B cell (primary cell): ENCODE data around the gene SLC52A3. TPM values are rescaled to one million over a fixed set of nuclear protein-coding genes. Genes with fewer than 3 reads are reported as not detected.

ENCODE experiments used
- ATAC-seq: fragments of 200-7000 bp; cut with Tn5 transposase; one replicate; pipeline ENCODE4 v1.10.0; 2021; ENCODE audit warnings: low read depth, mild to moderate bottlenecking, moderate number of reproducible peaks, moderate library complexity
- CTCF ChIA-PET: fragments of 350-600 bp; sonication (Branson Sonifier 250); formaldehyde crosslinking; loops from one replicate; lab custom pipeline; 2021; ENCODE audit warnings: antibody characterized with exemption, inconsistent platforms; lab: Charles Lee
- POLR2A ChIA-PET: fragments of 350-600 bp; sonication (Branson Sonifier 250); formaldehyde crosslinking; loops from one replicate; lab custom pipeline; 2021; ENCODE audit warnings: antibody characterized with exemption; lab: Charles Lee
- DNase-seq: peaks from one replicate; pipeline ENCODE4 v3.0.0; 2013
- H2AFZ ChIP-seq: 2 replicates; pipeline ENCODE4 v1.6.1; 2012; ENCODE audit warnings: mild to moderate bottlenecking, low read depth, low read length; ENCODE audit not compliant: insufficient read depth, poor library complexity, severe bottlenecking
- H3K27ac ChIP-seq, 2 donors: 1 replicate in 1 of 2; 2 replicates in 1 of 2; pipeline ENCODE4 v1.5.1; 2012 to 2013; ENCODE audit warnings: low read length in 2 of 2, mild to moderate bottlenecking in 2 of 2, moderate library complexity in 1 of 2
- H3K27me3 ChIP-seq, 4 experiments: fragments of 200-600 bp in 1 of 4; sonication (generic) in 1 of 4; replicated peaks in 1 of 4; 1 replicate in 2 of 4; 2 replicates in 2 of 4; pipeline versions ENCODE4 v1.6.1 to v1.7.0; 2013 to 2016; ENCODE audit warnings: low read length in 3 of 4, mild to moderate bottlenecking in 2 of 4, mixed read lengths in 1 of 4, moderate library complexity in 1 of 4; ENCODE audit not compliant: insufficient read depth in 4 of 4, control insufficient read depth in 3 of 4; ENCODE audit errors: control extremely low read depth in 1 of 4
- H3K36me3 ChIP-seq, 2 experiments: replicated peaks in 1 of 2; 1 replicate in 1 of 2; 2 replicates in 1 of 2; pipeline versions ENCODE4 v1.6.1 to v1.7.1; 2013; ENCODE audit warnings: low read length in 1 of 2; ENCODE audit not compliant: insufficient read depth in 2 of 2, control insufficient read depth in 1 of 2; ENCODE audit errors: control extremely low read depth in 1 of 2, extremely low read depth in 1 of 2
- H3K4me1 ChIP-seq, 2 donors: fragments of 200-600 bp in 1 of 2; sonication (generic) in 1 of 2; 1 replicate in 1 of 2; 2 replicates in 1 of 2; pipeline versions ENCODE4 v1.5.1 to v1.6.1; 2013 to 2017; ENCODE audit warnings: low read length in 2 of 2; ENCODE audit not compliant: control insufficient read depth in 2 of 2, insufficient read depth in 2 of 2
- H3K4me2 ChIP-seq: replicated peaks from 2 replicates; pipeline ENCODE3; 2012; ENCODE audit warnings: mild to moderate bottlenecking, low read depth, low read length; ENCODE audit not compliant: poor library complexity, severe bottlenecking
- H3K4me3 ChIP-seq, 5 experiments: fragments of 200-600 bp in 1 of 5; sonication (generic) in 1 of 5; 1 replicate in 3 of 5; 2 replicates in 2 of 5; pipeline versions ENCODE4 v1.5.1 to v1.7.0; 2011 to 2016; ENCODE audit warnings: low read length in 4 of 5, mild to moderate bottlenecking in 4 of 5, low read depth in 2 of 5, control low read depth in 1 of 5, moderate library complexity in 1 of 5; ENCODE audit not compliant: insufficient read depth in 1 of 5; ENCODE audit errors: control extremely low read depth in 1 of 5, extremely low read depth in 1 of 5
- H3K79me2 ChIP-seq: fragments of 200-600 bp; sonication (generic); one replicate; pipeline ENCODE4 v1.6.0; 2016; ENCODE audit warnings: low read length; ENCODE audit not compliant: control insufficient read depth, insufficient read depth
- H3K9ac ChIP-seq: fragments of 200-600 bp; sonication (generic); 2 replicates; pipeline ENCODE4 v1.6.1; 2017; ENCODE audit warnings: mild to moderate bottlenecking, low read length, moderate library complexity
- H3K9me3 ChIP-seq, 3 donors: one replicate each; pipeline versions ENCODE4 v1.6.1 to v1.7.1; 2013; ENCODE audit warnings: low read length in 2 of 3; ENCODE audit not compliant: control insufficient read depth in 2 of 3, insufficient read depth in 1 of 3; ENCODE audit errors: control extremely low read depth in 1 of 3
- H4K20me1 ChIP-seq: 2 replicates; pipeline ENCODE4 v1.6.0; 2012; ENCODE audit warnings: mild to moderate bottlenecking, low read length; ENCODE audit not compliant: insufficient read depth, control insufficient read depth, poor library complexity, severe bottlenecking
- H3K27ac Mint-ChIP-seq: one replicate; pipeline ENCODE4 v1.8.0; 2021; ENCODE audit warnings: mixed read lengths
- H3K27me3 Mint-ChIP-seq: one replicate; pipeline ENCODE4 v1.8.0; 2021; ENCODE audit warnings: mixed read lengths
- H3K4me1 Mint-ChIP-seq: one replicate; pipeline ENCODE4 v1.8.0; 2021; ENCODE audit warnings: mixed read lengths
- H3K4me3 Mint-ChIP-seq: one replicate; pipeline ENCODE4 v1.8.0; 2021; ENCODE audit warnings: mixed read lengths
- H3K9me3 Mint-ChIP-seq: one replicate; pipeline ENCODE4 v1.8.0; 2022; ENCODE audit warnings: mixed read lengths; ENCODE audit not compliant: insufficient read depth
- CTCF ChIP-seq: fragments of 200-600 bp; IDR thresholded peaks from one replicate; pipeline ENCODE4 v1.8.0; 2022; ENCODE audit warnings: antibody characterized with exemption, mild to moderate bottlenecking
- EZH2 ChIP-seq: IDR thresholded peaks from 2 replicates; pipeline ENCODE4 v1.6.1; 2012; ENCODE audit warnings: borderline replicate concordance, low read depth, mild to moderate bottlenecking, moderate library complexity, low read length; ENCODE audit not compliant: insufficient read depth, poor library complexity, severe bottlenecking
- WGBS: methylation state at CpG from one replicate; pipeline ENCODE4 v1.1.5; 2013; ENCODE audit warnings: missing lambda C conversion rate; ENCODE audit not compliant: insufficient coverage; 5-methylcytosine and 5-hydroxymethylcytosine counted together
- intact Hi-C: fragments of 100-400 bp; cut with micrococcal nuclease; formaldehyde crosslinking; loops from one replicate; pipeline ENCODE4 v1.10.0; 2022
- polyA plus RNA-seq: library from polyadenylated mRNA; depleted of rRNA; stranded (reverse); fragments of >200 nt; gene quantifications from 2 replicates; pipeline ENCODE4 v1.2.3, GENCODE V29; 2012
- total RNA-seq, 2 donors: library from RNA; stranded (reverse); fragments of 120-200 nt in 1 of 2; gene quantifications; 1 replicate in 1 of 2; 2 replicates in 1 of 2; pipeline versions ENCODE4 v1.2.3 to v1.2.4, GENCODE V29; 2013 to 2022

SLC52A3 gene
- total and polyA plus RNA-seq, 2 donors (not counting 1 experiment from before 2014, with no cell fraction given): not detected

DNA sequence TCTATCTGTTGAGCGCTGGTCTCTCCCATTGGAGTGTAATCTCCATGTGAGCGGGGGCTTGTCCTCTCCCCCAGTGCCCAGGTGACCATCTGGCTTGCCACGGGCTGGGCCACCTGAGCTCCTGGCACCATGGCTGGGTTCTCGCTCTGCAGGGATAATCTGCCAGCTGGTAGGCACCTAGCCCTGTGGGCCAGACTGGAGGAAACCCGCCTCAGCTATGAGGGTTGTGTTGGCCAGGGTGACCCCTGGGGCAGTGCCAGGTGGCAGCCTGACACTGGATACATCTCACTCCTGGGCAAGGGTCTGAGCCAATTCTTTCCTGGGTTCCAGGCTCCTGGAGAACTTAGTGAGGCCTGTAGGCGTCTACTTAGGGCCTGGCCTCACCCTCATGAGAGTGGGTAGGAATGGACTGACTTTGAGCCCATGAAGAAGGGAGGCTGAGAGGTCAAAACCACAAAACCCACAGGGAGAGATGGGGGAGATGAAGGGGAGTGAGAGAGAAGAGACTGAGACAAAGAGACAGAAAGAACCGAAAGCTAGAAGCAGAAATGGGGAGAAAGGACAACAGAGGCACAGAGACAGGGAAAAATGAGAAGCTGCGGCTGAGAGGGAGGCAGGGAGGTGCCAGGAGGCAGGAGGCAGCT lies 5.8 kb upstream of the SLC52A3 start:
- no peak for DNase-seq
- Histone ChIP-seq H3K4me3 (no peak overlapping the region), H3K9ac (no peak overlapping the region), H3K27ac (no peak overlapping the region), H2AFZ (no peak overlapping the region), H3K4me1 (no peaks in the 10 kb centered on the region), H3K4me2 (no peak overlapping the region), H4K20me1 (no peaks in the 10 kb centered on the region), H3K36me3 (no peaks in the 10 kb centered on the region), H3K9me3 (no peaks in the 10 kb centered on the region), H3K27me3 (peaks cover 0 to 5% (median 0%) of the 10 kb centered on the region in 4 experiments), H3K79me2 (no peaks in the 10 kb centered on the region)
- no peaks in the 10 kb centered on the region for H3K4me1 Mint-ChIP-seq
- intact Hi-C loops: no loop called here
- no peak for ATAC-seq
- H3K27me3 Mint-ChIP-seq: peaks cover 43% of the 10 kb centered on the region
- no peak overlapping the region for H3K4me3 Mint-ChIP-seq
- CTCF ChIA-PET: no interaction called here
- 92% methylated on average over 7 of the region's 8 CpGs for WGBS
- no peak overlapping the region for H3K27ac Mint-ChIP-seq
- POLR2A ChIA-PET: no interaction called here
- TF ChIP-seq EZH2: no peak
- TF ChIP-seq CTCF: no peak
- no peaks in the 10 kb centered on the region for H3K9me3 Mint-ChIP-seq

DNA sequence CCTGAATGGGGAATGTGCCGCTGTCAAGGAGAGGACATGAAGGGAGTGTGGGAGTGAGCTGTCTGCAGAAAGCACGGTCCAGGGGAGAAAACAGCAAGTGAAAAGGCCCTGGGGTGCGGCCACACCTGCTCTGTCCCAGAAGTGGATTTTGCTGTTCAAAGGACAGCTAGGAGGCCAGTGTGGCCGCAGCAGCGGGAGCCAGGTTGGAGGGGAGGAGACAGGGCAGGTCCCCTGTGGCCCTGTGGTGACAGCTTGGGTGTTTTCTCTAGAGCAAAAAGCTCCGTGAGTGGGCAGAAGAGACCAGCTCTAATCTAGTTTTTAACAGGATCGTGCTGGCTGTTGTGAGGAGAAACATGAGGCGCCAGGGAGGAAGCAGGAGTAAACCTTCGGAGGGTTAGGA lies 4.5 kb upstream of the SLC52A3 start:
- ChIA-PET CTCF (interaction anchor here (0.5 kb wide), 1 partner anchor 498 kb away, joined by 5 read pairs; no protein-coding TSS in a partner anchor), POLR2A (no interaction called here)
- Mint-ChIP-seq H3K9me3 (no peaks in the 10 kb centered on the region), H3K4me3 (no peak overlapping the region), H3K27me3 (peaks cover 43% of the 10 kb centered on the region), H3K27ac (no peak overlapping the region), H3K4me1 (no peaks in the 10 kb centered on the region)
- H3K9me3 ChIP-seq: no peaks in the 10 kb centered on the region
- H3K27ac ChIP-seq: no peak overlapping the region
- H3K4me3 ChIP-seq: no peak overlapping the region
- no peaks in the 10 kb centered on the region for H3K36me3 ChIP-seq
- no peak for TF ChIP-seq EZH2
- no peak for TF ChIP-seq CTCF
- H2AFZ ChIP-seq: no peak overlapping the region
- ATAC-seq (no peak), DNase-seq (no peak)
- H3K9ac ChIP-seq: no peak overlapping the region
- H3K79me2 ChIP-seq: no peaks in the 10 kb centered on the region
- H3K27me3 ChIP-seq: peaks cover 0 to 11% (median 0%) of the 10 kb centered on the region in 4 experiments
- H4K20me1 ChIP-seq: no peaks in the 10 kb centered on the region
- intact Hi-C loops: no loop called here
- WGBS: 89% methylated on average over 4 of the region's 9 CpGs
- no peaks in the 10 kb centered on the region for H3K4me1 ChIP-seq
- H3K4me2 ChIP-seq: no peak overlapping the region
